DMS153 treated with DMSO at 0.1 percent for 48 hours (cell line): Measurements from ENCODE around the gene EGF.
"Not testable (repeated sequence)": the region's sequence is repeated elsewhere in the genome, so short reads cannot be mapped to it uniquely, and the experiment has no call there.

ENCODE experiments used
- DNase-seq: peaks from one replicate; lab custom pipeline; 2025; ENCODE audit not compliant: unreplicated experiment; lab: John Stamatoyannopoulos, UW

EGF gene

GRCh38 chr4:109914322-109914721 lies 1.6 kb downstream of the EGF start:
- DNase-seq, result no peak

GRCh38 chr4:109915385-109916026 lies 2.8 kb downstream of the EGF start:
- no peak for DNase-seq

GRCh38 chr4:109916027-109916409 lies 3.3 kb downstream of the EGF start:
- no peak for DNase-seq

- DNase-seq, result no peak
Observed at GRCh38 chr4:109921384-109921808, 8.7 kb downstream of the EGF start.

GRCh38 chr4:109925396-109925795 lies 12.7 kb downstream of the EGF start:
- no peak for DNase-seq

DNA sequence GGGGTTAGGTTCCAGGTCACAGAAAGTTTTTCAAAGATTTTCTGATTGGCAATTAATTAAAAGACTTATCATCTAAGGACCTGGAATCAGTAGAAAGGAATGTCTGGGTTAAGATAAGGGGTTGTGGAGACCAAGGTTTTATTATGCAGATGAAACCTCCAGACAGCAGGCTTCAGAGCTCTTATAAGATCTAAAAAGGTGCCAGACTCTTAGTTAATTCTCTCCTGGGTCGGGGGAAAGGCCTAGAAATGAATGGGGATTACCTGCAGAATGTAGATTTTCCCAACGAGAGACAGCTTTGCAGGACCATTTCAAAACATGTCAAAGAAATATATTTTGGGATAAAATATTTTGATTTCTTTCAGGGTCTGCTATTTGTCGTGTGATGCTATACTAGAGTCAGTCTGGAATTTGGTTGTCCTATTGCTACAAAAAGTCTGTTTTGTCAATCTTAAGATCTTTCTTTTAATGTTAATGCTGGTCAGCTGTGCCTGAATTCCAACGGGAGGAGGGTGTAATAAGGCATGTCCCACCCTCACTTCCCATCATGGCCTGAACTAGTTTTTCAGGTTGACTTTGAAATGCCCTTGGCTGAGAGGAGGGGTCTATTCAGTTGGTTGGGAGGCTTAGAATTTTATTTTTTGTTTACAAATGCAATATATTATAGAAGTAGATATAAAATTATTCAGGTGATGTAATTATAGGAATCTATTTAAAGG lies 15.8 kb downstream of the EGF start:
- DNase-seq, result no peak

DNA sequence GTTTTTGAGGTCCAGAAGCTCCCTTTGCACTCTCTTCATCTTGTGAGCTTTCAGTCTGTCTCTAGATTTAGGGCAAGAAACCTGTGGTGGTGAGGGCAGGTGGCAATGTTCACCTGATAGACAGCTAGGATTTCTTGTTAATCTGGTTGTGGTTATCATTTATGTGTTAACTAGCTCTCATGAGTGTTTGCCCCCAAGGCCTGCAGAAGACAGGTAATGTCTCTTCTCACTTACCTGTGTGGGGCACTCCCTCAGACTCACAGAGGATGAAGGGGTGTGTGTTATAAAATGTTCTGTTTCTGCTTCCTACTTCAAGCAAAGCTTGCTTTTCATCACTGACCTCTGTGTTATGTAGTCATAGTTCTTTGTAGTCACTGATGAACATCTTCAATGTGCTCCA lies 17.8 kb downstream of the EGF start:
- no peak for DNase-seq

- no peak for DNase-seq
Observed at GRCh38 chr4:109930872-109931271, 18.2 kb downstream of the EGF start.

- DNase-seq, result no peak
Observed at GRCh38 chr4:109931318-109931717, 18.6 kb downstream of the EGF start.

DNA sequence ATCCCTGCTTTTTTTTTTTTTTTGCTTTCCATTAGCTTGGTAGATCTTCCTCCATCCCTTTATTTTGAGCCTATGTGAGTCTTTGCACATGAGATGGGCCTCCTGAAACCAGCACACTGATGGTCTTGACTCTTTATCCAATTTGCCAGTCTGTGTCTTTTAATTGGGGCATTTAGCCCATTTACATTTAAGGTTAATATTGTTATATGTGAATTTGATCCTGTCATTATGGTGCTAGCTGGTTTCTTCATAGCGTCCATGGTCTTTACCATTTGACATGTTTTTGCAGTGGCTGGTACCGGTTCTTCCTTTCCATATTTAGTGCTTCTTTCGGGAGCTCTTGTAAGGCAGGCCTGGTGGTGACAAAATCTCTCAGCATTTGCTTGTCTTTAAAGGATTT lies 24.7 kb downstream of the EGF start:
- not testable (repeated sequence) for DNase-seq

DNA sequence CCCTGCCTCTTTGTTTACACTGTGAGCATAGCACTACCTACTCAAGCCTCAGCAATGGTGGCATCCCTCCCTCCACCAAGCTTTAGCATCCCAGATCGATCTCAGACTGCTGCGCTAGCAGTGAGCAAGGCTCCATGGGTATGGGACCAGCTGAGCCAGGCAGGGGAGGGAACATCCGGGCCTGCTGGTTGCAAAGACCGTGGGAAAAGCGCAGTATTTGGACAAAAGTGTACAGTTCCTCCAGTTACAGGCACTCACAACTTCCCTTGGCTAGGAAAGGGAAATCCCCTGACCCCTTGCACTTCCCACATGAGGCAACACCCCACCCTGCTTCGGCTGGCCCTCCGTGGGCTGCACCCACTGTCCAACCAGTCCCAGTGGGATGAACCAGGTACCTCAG lies 26.5 kb downstream of the EGF start:
- no peak for DNase-seq

- no peak for DNase-seq
Observed at GRCh38 chr4:109942292-109942926, 29.7 kb downstream of the EGF start.

DNA sequence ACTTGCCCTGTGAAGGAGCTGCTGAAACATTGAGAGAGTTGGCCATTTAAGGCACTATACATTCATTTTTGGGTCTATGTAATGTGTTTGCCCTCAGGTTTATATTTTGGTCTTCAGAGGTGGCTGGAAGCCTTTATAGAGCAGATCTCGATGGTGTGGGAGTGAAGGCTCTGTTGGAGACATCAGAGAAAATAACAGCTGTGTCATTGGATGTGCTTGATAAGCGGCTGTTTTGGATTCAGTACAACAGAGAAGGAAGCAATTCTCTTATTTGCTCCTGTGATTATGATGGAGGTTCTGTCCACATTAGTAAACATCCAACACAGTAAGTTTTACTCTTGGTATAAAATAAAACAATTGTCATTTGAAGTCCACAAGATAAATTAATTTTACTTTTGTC lies 31.1 kb downstream of the EGF start:
- DNase-seq, result no peak

DNA sequence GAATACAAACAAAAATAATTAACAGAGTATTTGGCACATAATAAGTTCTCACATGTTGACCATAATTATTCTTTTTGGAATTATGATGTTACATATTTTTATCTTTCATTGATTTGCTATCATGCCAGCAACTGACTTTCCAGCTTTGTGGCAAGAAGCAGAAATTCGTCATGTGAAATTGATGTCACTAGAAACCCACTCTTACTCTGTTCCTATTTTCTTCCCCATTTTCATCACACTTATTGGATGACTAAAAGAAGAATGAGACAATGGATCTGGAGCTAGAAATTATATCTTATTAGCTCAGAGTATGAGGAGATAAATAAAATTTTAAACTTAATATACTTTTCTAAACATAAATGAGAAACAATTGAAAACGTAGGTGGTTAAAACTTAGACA lies 31.9 kb downstream of the EGF start:
- no peak for DNase-seq

DNA sequence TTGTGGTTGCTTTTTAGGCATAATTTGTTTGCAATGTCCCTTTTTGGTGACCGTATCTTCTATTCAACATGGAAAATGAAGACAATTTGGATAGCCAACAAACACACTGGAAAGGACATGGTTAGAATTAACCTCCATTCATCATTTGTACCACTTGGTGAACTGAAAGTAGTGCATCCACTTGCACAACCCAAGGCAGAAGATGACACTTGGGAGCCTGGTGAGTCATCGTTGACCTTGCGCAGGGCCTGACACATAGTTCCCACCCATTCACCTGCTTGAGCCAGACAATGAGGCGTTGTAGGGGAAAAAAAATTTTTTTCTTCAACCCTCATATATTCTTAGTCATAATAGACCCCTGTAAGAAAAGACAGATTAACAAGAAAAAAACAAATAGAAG lies 32.4 kb downstream of the EGF start:
- no peak for DNase-seq

DNA sequence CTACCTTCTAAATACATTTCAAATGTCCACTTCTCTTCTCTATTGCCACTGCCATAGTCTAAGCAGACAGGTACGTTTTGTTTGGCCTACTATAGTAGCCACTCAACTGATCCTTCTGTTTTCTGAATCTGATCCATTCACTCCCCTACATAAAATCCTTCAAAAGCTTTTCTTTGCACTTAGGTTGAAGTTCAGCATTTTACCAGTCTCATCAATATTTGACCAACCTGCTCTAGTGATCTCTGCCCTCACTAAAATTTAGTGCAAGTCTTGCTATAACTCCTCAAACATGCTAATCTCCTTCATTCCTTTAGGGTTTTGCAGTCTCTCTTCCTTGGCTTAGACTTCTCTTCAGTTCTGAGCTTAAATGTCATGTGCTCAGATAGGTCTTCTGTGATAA lies 33.4 kb downstream of the EGF start:
- DNase-seq, result no peak

DNA sequence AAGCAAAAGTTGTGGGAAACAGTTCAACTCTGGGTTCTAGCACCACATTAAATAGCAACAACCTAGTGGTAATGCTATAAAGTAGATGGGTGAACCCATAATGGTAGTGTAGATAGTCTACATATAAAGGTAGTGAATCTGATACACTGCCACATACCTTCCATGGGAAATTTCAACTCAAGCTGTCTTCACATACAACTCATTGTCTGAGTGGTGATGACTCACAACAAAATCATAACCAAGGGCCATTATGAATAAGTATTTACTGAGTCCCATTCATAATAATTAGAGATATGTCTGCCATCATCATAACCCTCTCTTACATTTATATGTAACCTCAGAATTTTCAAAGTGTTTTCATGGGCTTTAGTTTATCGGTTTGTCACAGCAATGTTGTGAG lies 34.8 kb downstream of the EGF start:
- no peak for DNase-seq

- DNase-seq, result no peak
Observed at GRCh38 chr4:109947918-109948317, 35.2 kb downstream of the EGF start.

GRCh38 chr4:109949099-109949718 lies 36.5 kb downstream of the EGF start:
- not testable (repeated sequence) for DNase-seq

- no peak for DNase-seq
Observed at GRCh38 chr4:109952612-109953011, 39.9 kb downstream of the EGF start.

GRCh38 chr4:109953556-109953955 lies 40.9 kb downstream of the EGF start:
- DNase-seq, result no peak

- DNase-seq, result no peak
Observed at GRCh38 chr4:109955146-109955545, 42.5 kb downstream of the EGF start.
